ENCODE results near the gene LIF. TPM values are rescaled to one million over a fixed set of nuclear protein-coding genes. Genes with fewer than 3 reads are reported as not detected.

Gene LIF
- total and polyA plus RNA-seq, 2 experiments from 2014 or later, result 8.2 to 13.4 TPM

DNA sequence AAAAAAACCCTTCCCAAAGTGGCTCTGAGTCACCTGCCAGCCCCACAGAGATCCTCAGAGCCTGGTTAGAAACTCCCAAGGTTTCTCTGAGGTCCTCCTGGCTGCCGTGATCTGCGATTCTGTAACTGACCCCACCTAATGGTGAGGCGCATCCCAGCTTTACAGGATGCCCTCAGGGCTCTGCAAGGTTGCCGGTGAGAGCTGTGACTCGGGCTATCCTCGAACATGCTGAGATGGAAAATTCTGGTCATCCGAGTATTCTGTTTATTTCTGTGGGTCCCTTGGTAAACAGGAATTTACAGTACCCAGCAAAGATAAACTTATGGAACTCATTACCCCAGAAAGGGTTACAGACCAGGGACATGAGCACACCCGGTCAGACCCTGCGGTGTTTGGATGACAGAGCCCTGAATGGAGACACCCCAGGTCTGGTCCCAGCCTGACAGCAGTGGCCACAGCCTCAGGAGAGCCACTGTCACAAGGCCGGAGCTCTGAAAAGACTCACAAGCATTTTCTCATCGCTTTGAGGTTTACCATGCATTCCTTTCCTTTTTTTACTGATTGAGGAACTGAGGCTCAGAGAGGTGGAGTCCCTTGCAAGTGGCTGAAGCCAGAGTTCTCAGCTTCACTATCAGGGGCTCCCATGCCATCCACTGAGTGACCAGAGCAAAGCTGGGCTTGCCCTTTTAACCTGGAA lies 22.2 kb downstream of the LIF start:
- H2AFZ ChIP-seq, result no peak overlapping the region
- no peaks in the 10 kb centered on the region for H3K4me1 ChIP-seq (ENCODE audit: insufficient read depth)
- no peaks in the 10 kb centered on the region for H3K27me3 ChIP-seq
- H3K4me3 ChIP-seq, result no peak overlapping the region
- H3K4me2 ChIP-seq, result no peak overlapping the region
- no peak for TF ChIP-seq EZH2 (IDR thresholded peaks at IDR 0.05; ENCODE audit: borderline replicate concordance)
- no peak for TF ChIP-seq CTCF (IDR thresholded peaks at IDR 0.05; ENCODE audit: poor library complexity)
- no peak for TF ChIP-seq EZH2phosphoT487 (IDR thresholded peaks at IDR 0.05; ENCODE audit: low read depth, severe bottlenecking, unreplicated experiment)
- DNase-seq (ENCODE audit: low spot score), result peak; percentile 49
- no peaks in the 10 kb centered on the region for H3K9me3 ChIP-seq (ENCODE audit: low read depth)
- H4K20me1 ChIP-seq (ENCODE audit: insufficient read depth, poor library complexity, severe bottlenecking), result no peaks in the 10 kb centered on the region
- H3K27ac ChIP-seq, result peak overlapping the region; percentile 59
- no peaks in the 10 kb centered on the region for H3K36me3 ChIP-seq (replicated peaks; ENCODE audit: insufficient read depth, low read depth)
- no peaks in the 10 kb centered on the region for H3K9me2 ChIP-seq (replicated peaks; ENCODE audit: insufficient read depth)
- 37% methylated on average over 11 of the region's 11 CpGs for WGBS (ENCODE audit: low lambda C conversion rate, missing lambda C conversion rate)
- H3K79me2 ChIP-seq, result no peaks in the 10 kb centered on the region

GRCh38 chr22:30223303-30223702 lies 23.3 kb downstream of the LIF start:
- Histone ChIP-seq H3K27me3 (no peaks in the 10 kb centered on the region), H3K4me3 (no peak overlapping the region), H4K20me1 (ENCODE audit: insufficient read depth, poor library complexity, severe bottlenecking) (no peaks in the 10 kb centered on the region), H3K4me2 (no peak overlapping the region), H3K9me2 (replicated peaks; ENCODE audit: insufficient read depth) (no peaks in the 10 kb centered on the region), H3K27ac (no peak overlapping the region), H2AFZ (no peak overlapping the region), H3K36me3 (replicated peaks; ENCODE audit: insufficient read depth, low read depth) (no peaks in the 10 kb centered on the region), H3K4me1 (ENCODE audit: insufficient read depth) (peaks cover 1% of the 10 kb centered on the region), H3K79me2 (no peaks in the 10 kb centered on the region), H3K9me3 (ENCODE audit: low read depth) (no peaks in the 10 kb centered on the region)
- TF ChIP-seq EZH2phosphoT487 (IDR thresholded peaks at IDR 0.05; ENCODE audit: low read depth, severe bottlenecking, unreplicated experiment) (no peak), EZH2 (IDR thresholded peaks at IDR 0.05; ENCODE audit: borderline replicate concordance) (no peak), CTCF (IDR thresholded peaks at IDR 0.05; ENCODE audit: poor library complexity) (no peak)
- DNase-seq (ENCODE audit: low spot score), result no peak
- WGBS (ENCODE audit: low lambda C conversion rate, missing lambda C conversion rate), result 86% methylated on average over 15 of the region's 15 CpGs

- no peaks in the 10 kb centered on the region for H3K9me2 ChIP-seq (replicated peaks; ENCODE audit: insufficient read depth)
- peaks cover 11% of the 10 kb centered on the region for H3K4me1 ChIP-seq (ENCODE audit: insufficient read depth)
- H3K79me2 ChIP-seq, result no peaks in the 10 kb centered on the region
- no peak for DNase-seq (ENCODE audit: low spot score)
- no peaks in the 10 kb centered on the region for H3K9me3 ChIP-seq (ENCODE audit: low read depth)
- H2AFZ ChIP-seq, result no peak overlapping the region
- TF ChIP-seq EZH2phosphoT487 (IDR thresholded peaks at IDR 0.05; ENCODE audit: low read depth, severe bottlenecking, unreplicated experiment) (no peak), EZH2 (IDR thresholded peaks at IDR 0.05; ENCODE audit: borderline replicate concordance) (no peak), CTCF (IDR thresholded peaks at IDR 0.05; ENCODE audit: poor library complexity) (no peak)
- WGBS (ENCODE audit: low lambda C conversion rate, missing lambda C conversion rate), result 96% methylated on average over 4 of the region's 4 CpGs
- H3K36me3 ChIP-seq (replicated peaks; ENCODE audit: insufficient read depth, low read depth), result no peaks in the 10 kb centered on the region
- no peak overlapping the region for H3K4me3 ChIP-seq
- H3K4me2 ChIP-seq, result no peak overlapping the region
- H3K27ac ChIP-seq, result no peak overlapping the region
- no peaks in the 10 kb centered on the region for H3K27me3 ChIP-seq
- H4K20me1 ChIP-seq (ENCODE audit: insufficient read depth, poor library complexity, severe bottlenecking), result no peaks in the 10 kb centered on the region
Observed at GRCh38 chr22:30222321-30222720, 24.2 kb downstream of the LIF start.
